Measurements from ENCODE around the gene DDB1.

Gene DDB1

GRCh38 chr11:61334434-61335354 lies 1.8 kb upstream of the DDB1 start:
- no peak for DNase-seq (ENCODE audit: insufficient read length, low spot score)
- no peak for FAIRE-seq
- TF ChIP-seq CTCF (IDR thresholded peaks at IDR 0.05; ENCODE audit: insufficient read depth, missing control alignments), result no peak

GRCh38 chr11:61333550-61334433 lies 887 bp upstream of the DDB1 start:
- no peak for FAIRE-seq
- no peak for DNase-seq (ENCODE audit: insufficient read length, low spot score)
- no peak for TF ChIP-seq CTCF (IDR thresholded peaks at IDR 0.05; ENCODE audit: insufficient read depth, missing control alignments)

GRCh38 chr11:61332281-61332796 lies 566 bp downstream of the DDB1 start:
- DNase-seq (ENCODE audit: insufficient read length, low spot score), result no peak
- FAIRE-seq, result no peak
- TF ChIP-seq CTCF (IDR thresholded peaks at IDR 0.05; ENCODE audit: insufficient read depth, missing control alignments), result no peak

- FAIRE-seq, result no peak
- no peak for DNase-seq (ENCODE audit: insufficient read length, low spot score)
- TF ChIP-seq CTCF (IDR thresholded peaks at IDR 0.05; ENCODE audit: insufficient read depth, missing control alignments), result no peak
Measured at GRCh38 chr11:61331651-61332050, 1.3 kb downstream of the DDB1 start.

GRCh38 chr11:61329871-61330270 lies 3.0 kb downstream of the DDB1 start:
- DNase-seq (ENCODE audit: insufficient read length, low spot score) (no peak), FAIRE-seq (no peak)
- no peak for TF ChIP-seq CTCF (IDR thresholded peaks at IDR 0.05; ENCODE audit: insufficient read depth, missing control alignments)

- FAIRE-seq, result no peak
- TF ChIP-seq CTCF (IDR thresholded peaks at IDR 0.05; ENCODE audit: insufficient read depth, missing control alignments), result no peak
- DNase-seq (ENCODE audit: insufficient read length, low spot score), result no peak
Measured at GRCh38 chr11:61328351-61328750, 4.6 kb downstream of the DDB1 start.

Measured in D721Med (cell line).